Measurements from ENCODE around the gene PHF12.

DNA sequence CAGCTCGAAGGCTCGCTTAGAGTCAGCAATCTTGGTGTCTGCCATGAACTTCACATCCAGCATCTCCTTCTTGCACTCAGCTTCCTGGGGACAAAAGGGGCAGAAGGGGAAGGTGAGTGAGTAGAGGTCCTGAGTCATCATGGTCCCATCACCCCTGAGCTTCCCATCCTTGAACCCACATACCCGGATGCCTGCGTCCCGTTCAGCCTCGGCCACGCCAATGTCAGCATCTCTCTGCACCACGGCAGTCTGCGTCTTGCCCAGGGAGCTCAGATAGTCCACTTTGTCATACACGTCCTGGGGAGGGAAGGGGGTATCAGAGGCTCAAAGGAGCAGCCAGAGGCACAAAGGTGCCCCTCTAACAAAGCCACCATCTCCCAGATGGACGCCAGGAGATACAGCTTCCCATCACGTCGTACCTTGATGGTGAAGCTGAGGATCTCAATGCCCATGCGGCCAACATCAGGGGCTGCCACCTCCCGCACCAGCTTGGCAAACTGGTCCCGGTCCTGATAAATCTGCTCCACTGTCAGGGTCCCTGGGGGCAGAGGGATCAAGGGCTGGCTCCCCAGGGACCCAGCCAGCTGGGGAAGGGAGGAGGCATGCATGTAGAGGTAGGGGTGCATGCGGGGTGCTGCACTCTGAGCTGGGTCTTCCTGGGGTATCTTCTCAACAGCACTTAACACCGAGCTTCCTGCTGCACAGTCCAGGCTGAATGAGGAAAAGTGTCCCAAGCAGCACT is 69.0 kb downstream of the PHF12 start:
- no peak for TF ChIP-seq CTCF (IDR thresholded peaks at IDR 0.05 in 8 of 11, conservative IDR thresholded peaks at IDR 0.05 in 3 of 11)
- TF ChIP-seq POLR2A (IDR thresholded peaks at IDR 0.05): no peak
